HEK293 (cell line): ENCODE data around the gene BSCL2.

Experiments used
- CTCF ChIP-seq: fragments of 450-650 bp; formaldehyde crosslinking; IDR thresholded peaks from 2 replicates; pipeline ENCODE4 v1.5.1; 2016; ENCODE audit warnings: missing biosample characterization, missing genetic modification characterization
- GFI1B ChIP-seq: fragments of 450-650 bp; formaldehyde crosslinking; IDR thresholded peaks from 2 replicates; pipeline ENCODE4 v1.5.1; 2016; ENCODE audit warnings: missing biosample characterization, missing genetic modification characterization
- RBAK ChIP-seq: fragments of 450-650 bp; formaldehyde crosslinking; IDR thresholded peaks from 2 replicates; pipeline ENCODE4 v1.5.1; 2016; ENCODE audit warnings: missing biosample characterization, missing genetic modification characterization
- SP2 ChIP-seq: fragments of 450-650 bp; formaldehyde crosslinking; IDR thresholded peaks from 2 replicates; pipeline ENCODE4 v1.5.1; 2016; ENCODE audit warnings: missing biosample characterization, missing genetic modification characterization
- ZBTB10 ChIP-seq: fragments of 450-650 bp; formaldehyde crosslinking; IDR thresholded peaks from 2 replicates; pipeline ENCODE4 v1.5.1; 2016; ENCODE audit warnings: missing biosample characterization, missing genetic modification characterization
- ZNF211 ChIP-seq: fragments of 450-650 bp; formaldehyde crosslinking; IDR thresholded peaks from 2 replicates; pipeline ENCODE4 v1.5.1; 2016; ENCODE audit warnings: low read depth, missing biosample characterization, missing genetic modification characterization

GRCh38 chr11:62712861-62713260, 5.6 kb upstream of the BSCL2 start:
- TF ChIP-seq GFI1B (tag by site-specific recombination) = no peak
- no peak for TF ChIP-seq SP2
- TF ChIP-seq CTCF (tag by site-specific recombination) = no peak
- TF ChIP-seq ZBTB10 (tag by site-specific recombination) = no peak
- TF ChIP-seq ZNF211 (tag by site-specific recombination) = no peak
- TF ChIP-seq RBAK (tag by site-specific recombination) = no peak
